ENCODE data around the gene SMCO2. TPM values are rescaled to one million over a fixed set of nuclear protein-coding genes. Genes with fewer than 3 reads are reported as not detected.

Gene SMCO2
- total and polyA plus RNA-seq, 4 donors = 0.40 to 2.2 (median 1.2) TPM

DNA sequence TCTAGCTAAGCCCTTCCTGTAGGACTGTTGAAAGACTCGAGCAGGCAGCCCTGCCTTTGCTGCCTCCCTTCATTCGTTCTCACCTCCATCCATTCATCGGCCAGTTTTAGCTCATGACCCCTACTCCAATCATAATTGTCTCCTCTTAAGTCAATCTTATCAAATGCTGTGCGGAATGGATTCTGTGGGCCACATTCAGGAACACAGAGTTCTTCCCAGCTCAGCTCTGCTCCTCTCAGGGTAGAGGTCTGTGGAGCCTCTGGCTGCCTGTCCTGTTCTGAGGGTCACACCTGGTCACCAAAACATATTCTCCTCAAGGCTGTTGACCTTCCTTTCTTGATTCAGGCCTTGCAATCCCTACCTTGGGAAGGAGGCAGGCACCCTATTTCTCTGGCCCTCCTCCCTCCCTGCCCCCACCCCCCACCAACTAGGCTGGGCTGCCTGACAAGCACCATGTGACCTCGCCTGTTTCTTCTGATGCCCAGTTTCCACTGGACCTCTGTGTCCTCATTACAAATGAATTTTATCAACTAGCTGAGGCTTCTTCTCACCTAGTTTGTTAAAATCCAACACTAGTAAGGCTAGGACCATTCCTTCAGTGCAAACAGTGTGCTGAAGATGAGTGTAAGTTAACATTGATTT lies 3.5 kb downstream of the SMCO2 start:
- Histone ChIP-seq H3K27me3 (ENCODE audit: control insufficient read depth, insufficient read depth, low read length) (no peaks in the 10 kb centered on the region), H3K4me3 (ENCODE audit: low read depth, low read length) (no peak overlapping the region), H3K9me3 (ENCODE audit: control insufficient read depth, insufficient read depth, low read length) (no peaks in the 10 kb centered on the region), H3K27ac (ENCODE audit: low read depth, low read length) (no peak overlapping the region), H3K4me1 (ENCODE audit: control insufficient read depth, insufficient read depth, low read length) (no peaks in the 10 kb centered on the region), H3K36me3 (ENCODE audit: control insufficient read depth, insufficient read depth, low read length) (no peaks in the 10 kb centered on the region)
- DNase-seq (ENCODE audit: low read depth in 4 of 6, low spot score in 6 of 6) = no peak
- WGBS (ENCODE audit: insufficient coverage) = 97% methylated on average over 4 of the region's 5 CpGs

DNA sequence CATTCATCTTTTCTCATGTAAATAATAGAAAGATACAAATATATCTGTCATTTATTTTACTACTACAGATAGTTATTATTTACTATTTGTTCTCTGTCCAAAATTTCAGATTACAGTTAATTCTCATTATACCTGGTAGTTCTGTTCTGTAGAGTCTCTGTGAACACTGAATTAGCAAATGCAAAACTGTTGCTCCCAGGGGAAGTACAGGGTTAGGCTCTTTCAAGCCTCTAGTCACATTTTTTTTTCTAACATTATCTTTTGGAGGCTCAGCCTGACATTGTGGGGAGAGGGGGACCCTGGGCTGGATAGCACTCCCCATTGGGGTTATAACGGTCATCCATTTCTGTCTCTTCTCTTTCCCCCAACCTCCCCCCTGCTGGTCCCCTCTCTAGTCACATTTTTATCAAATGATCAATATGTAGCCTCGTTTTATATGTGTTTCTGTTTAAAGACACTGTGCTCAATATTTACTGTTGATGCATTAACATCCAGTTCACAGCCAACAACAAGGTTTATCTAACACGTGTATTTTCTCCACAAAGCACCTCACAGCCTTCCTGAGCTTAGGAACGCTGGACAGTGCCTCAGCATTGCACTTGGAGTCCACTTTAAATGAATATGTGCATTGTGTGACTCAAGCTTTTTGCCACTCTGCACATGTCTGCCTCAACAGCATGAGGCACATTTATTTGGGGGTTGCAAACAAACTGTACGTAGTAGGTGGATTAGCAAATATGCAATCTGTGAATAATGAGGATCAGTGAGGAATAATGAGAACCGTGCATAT lies 4.7 kb downstream of the SMCO2 start:
- DNase-seq (ENCODE audit: low read depth in 4 of 6, low spot score in 6 of 6) = no peak
- no CpG with 5 or more reads among the region's 6 CpGs for WGBS (ENCODE audit: insufficient coverage)

GRCh38 chr12:27453421-27453820 lies 6.9 kb downstream of the SMCO2 start:
- no CpG with 5 or more reads among the region's 2 CpGs for WGBS (ENCODE audit: insufficient coverage)
- peak in 1 of 6 donors; percentile 26 for DNase-seq (ENCODE audit: low read depth in 4 of 6, low spot score in 6 of 6)
- H3K27me3 ChIP-seq (ENCODE audit: control insufficient read depth, insufficient read depth, low read length) = no peaks in the 10 kb centered on the region
- no peaks in the 10 kb centered on the region for H3K9me3 ChIP-seq (ENCODE audit: control insufficient read depth, insufficient read depth, low read length)
- no peak overlapping the region for H3K4me3 ChIP-seq (ENCODE audit: low read depth, low read length)
- no peak overlapping the region for H3K27ac ChIP-seq (ENCODE audit: low read depth, low read length)
- H3K4me1 ChIP-seq (ENCODE audit: control insufficient read depth, insufficient read depth, low read length) = no peaks in the 10 kb centered on the region
- no peaks in the 10 kb centered on the region for H3K36me3 ChIP-seq (ENCODE audit: control insufficient read depth, insufficient read depth, low read length)

More for the DNA sequence above, 4.7 kb downstream of the SMCO2 start:
- Histone ChIP-seq H3K9me3 (ENCODE audit: control insufficient read depth, insufficient read depth, low read length) (no peaks in the 10 kb centered on the region), H3K36me3 (ENCODE audit: control insufficient read depth, insufficient read depth, low read length) (no peaks in the 10 kb centered on the region), H3K4me1 (ENCODE audit: control insufficient read depth, insufficient read depth, low read length) (no peaks in the 10 kb centered on the region), H3K27me3 (ENCODE audit: control insufficient read depth, insufficient read depth, low read length) (no peaks in the 10 kb centered on the region), H3K4me3 (ENCODE audit: low read depth, low read length) (no peak overlapping the region), H3K27ac (ENCODE audit: low read depth, low read length) (no peak overlapping the region)

DNA sequence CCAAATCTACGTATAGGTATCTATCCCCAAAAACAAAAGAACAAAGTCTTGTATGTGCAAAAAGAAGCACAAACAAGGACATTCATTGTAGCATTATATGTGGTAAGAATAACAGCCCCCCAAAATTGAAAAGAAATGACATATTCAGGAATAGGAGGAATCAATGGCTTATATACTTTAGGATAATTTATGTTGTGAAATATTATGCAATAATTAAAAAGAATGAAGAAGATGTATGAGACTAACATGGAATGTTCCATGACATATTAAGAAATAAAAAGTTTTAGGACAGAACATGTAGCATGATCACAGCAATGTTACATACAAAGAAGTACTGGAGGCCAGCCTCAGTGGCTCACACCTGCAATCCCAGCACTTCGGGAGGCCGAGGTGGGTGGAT lies 9.1 kb downstream of the SMCO2 start:
- H3K4me1 ChIP-seq (ENCODE audit: control insufficient read depth, insufficient read depth, low read length) = no peaks in the 10 kb centered on the region
- no peak overlapping the region for H3K4me3 ChIP-seq (ENCODE audit: low read depth, low read length)
- 100% methylated on average over 2 of the region's 3 CpGs for WGBS (ENCODE audit: insufficient coverage)
- no peaks in the 10 kb centered on the region for H3K9me3 ChIP-seq (ENCODE audit: control insufficient read depth, insufficient read depth, low read length)
- H3K27me3 ChIP-seq (ENCODE audit: control insufficient read depth, insufficient read depth, low read length) = no peaks in the 10 kb centered on the region
- H3K27ac ChIP-seq (ENCODE audit: low read depth, low read length) = no peak overlapping the region
- H3K36me3 ChIP-seq (ENCODE audit: control insufficient read depth, insufficient read depth, low read length) = no peaks in the 10 kb centered on the region
- DNase-seq (ENCODE audit: low read depth in 4 of 6, low spot score in 6 of 6) = no peak

GRCh38 chr12:27456618-27457017 lies 10.1 kb downstream of the SMCO2 start:
- WGBS (ENCODE audit: insufficient coverage) = 100% methylated on average over 1 of the region's 3 CpGs

DNA sequence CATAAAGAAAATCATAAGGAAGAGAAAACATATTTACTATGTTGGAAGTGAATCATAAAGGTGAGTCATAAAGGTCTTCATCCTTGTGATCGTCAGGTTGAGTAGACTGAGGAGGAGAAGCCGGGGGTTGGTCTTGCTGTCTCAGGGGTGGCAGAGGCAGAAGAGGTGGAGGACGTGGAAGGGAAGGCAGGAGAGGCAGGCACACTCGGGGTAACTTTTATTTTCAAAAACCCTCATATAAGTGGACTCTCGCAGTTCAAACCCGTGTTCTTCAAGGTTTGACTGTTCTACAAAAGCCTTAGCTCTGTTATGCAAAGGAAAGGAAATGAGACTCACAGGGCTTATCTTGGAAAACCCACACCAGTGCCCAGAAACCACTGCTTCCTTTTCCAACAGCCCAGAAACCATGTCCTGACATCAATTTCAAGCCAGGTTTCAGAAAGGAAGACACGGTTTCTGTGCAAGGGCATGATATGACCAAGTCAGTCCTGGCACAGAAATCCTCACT lies 14.0 kb downstream of the SMCO2 start:
- H3K4me1 ChIP-seq (ENCODE audit: control insufficient read depth, insufficient read depth, low read length) = peaks cover 4% of the 10 kb centered on the region
- no peak for DNase-seq (ENCODE audit: low read depth in 4 of 6, low spot score in 6 of 6)
- no peaks in the 10 kb centered on the region for H3K9me3 ChIP-seq (ENCODE audit: control insufficient read depth, insufficient read depth, low read length)
- no peaks in the 10 kb centered on the region for H3K27me3 ChIP-seq (ENCODE audit: control insufficient read depth, insufficient read depth, low read length)
- 87% methylated on average over 5 of the region's 7 CpGs for WGBS (ENCODE audit: insufficient coverage)
- no peak overlapping the region for H3K4me3 ChIP-seq (ENCODE audit: low read depth, low read length)
- H3K27ac ChIP-seq (ENCODE audit: low read depth, low read length) = no peak overlapping the region
- H3K36me3 ChIP-seq (ENCODE audit: control insufficient read depth, insufficient read depth, low read length) = no peaks in the 10 kb centered on the region

More at GRCh38 chr12:27456618-27457017, 10.1 kb downstream of the SMCO2 start:
- Histone ChIP-seq H3K36me3 (ENCODE audit: control insufficient read depth, insufficient read depth, low read length) (no peaks in the 10 kb centered on the region), H3K27me3 (ENCODE audit: control insufficient read depth, insufficient read depth, low read length) (no peaks in the 10 kb centered on the region), H3K4me3 (ENCODE audit: low read depth, low read length) (no peak overlapping the region), H3K27ac (ENCODE audit: low read depth, low read length) (no peak overlapping the region), H3K4me1 (ENCODE audit: control insufficient read depth, insufficient read depth, low read length) (no peaks in the 10 kb centered on the region), H3K9me3 (ENCODE audit: control insufficient read depth, insufficient read depth, low read length) (no peaks in the 10 kb centered on the region)
- DNase-seq (ENCODE audit: low read depth in 4 of 6, low spot score in 6 of 6) = no peak

DNA sequence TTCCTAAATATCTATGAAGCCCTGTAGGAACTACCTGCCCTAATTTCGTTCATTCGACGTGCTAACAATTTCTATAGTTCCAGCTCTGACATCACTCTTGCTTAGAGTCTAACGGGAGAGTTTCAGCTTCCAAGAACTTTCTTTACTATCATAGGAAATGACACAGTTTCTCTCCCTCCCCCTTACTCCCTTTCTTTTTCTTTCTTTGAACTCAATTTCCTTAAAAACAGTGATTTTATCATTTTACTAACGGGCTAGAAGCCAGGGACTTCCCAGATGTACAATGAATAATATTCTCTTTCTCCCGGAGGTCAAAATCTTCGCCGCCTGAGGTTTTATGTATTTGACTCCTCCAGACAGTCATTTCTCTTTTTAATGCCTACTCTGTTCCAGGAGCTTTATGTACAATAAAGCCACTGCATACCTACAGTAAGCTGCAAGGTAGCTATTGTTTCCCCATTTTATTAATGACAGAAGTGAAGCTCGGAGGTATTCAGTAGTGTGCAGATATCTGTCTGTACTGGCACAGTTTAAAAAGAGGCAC lies 15.7 kb downstream of the SMCO2 start:
- Histone ChIP-seq H3K27ac (ENCODE audit: low read depth, low read length) (peak overlapping the region; percentile 57), H3K4me3 (ENCODE audit: low read depth, low read length) (no peak overlapping the region), H3K27me3 (ENCODE audit: control insufficient read depth, insufficient read depth, low read length) (no peaks in the 10 kb centered on the region), H3K9me3 (ENCODE audit: control insufficient read depth, insufficient read depth, low read length) (no peaks in the 10 kb centered on the region), H3K4me1 (ENCODE audit: control insufficient read depth, insufficient read depth, low read length) (peaks cover 4% of the 10 kb centered on the region), H3K36me3 (ENCODE audit: control insufficient read depth, insufficient read depth, low read length) (no peaks in the 10 kb centered on the region)
- 56% methylated on average over 5 of the region's 9 CpGs for WGBS (ENCODE audit: insufficient coverage)
- DNase-seq (ENCODE audit: low read depth in 4 of 6, low spot score in 6 of 6) = peak in 4 of 6 donors; percentile 2 to 51 (median 24)

DNA sequence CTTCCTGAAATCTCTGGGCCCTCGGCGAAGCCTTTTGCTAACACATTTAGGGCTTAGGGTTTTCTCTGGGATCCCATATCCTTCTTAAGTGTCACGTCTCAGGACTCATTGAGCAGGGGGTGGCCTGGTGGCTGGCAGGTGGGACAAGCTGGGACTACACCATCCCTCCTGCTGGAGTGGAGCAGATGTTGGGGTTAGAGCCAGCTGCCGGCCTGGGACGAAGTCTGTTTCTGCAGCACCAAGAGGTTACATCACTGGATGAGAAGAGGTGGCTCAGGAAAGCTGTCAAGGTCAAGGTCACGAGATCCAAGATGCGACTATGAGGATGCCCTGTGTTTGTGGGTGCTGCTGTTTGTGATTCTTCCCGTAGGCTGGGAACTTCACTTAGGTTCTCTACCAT lies 16.3 kb downstream of the SMCO2 start:
- Histone ChIP-seq H3K27ac (ENCODE audit: low read depth, low read length) (no peak overlapping the region), H3K9me3 (ENCODE audit: control insufficient read depth, insufficient read depth, low read length) (no peaks in the 10 kb centered on the region), H3K36me3 (ENCODE audit: control insufficient read depth, insufficient read depth, low read length) (no peaks in the 10 kb centered on the region), H3K27me3 (ENCODE audit: control insufficient read depth, insufficient read depth, low read length) (no peaks in the 10 kb centered on the region), H3K4me3 (ENCODE audit: low read depth, low read length) (no peak overlapping the region), H3K4me1 (ENCODE audit: control insufficient read depth, insufficient read depth, low read length) (peaks cover 4% of the 10 kb centered on the region)
- WGBS (ENCODE audit: insufficient coverage) = 79% methylated on average over 3 of the region's 8 CpGs
- no peak for DNase-seq (ENCODE audit: low read depth in 4 of 6, low spot score in 6 of 6)

GRCh38 chr12:27463511-27464219 lies 17.1 kb downstream of the SMCO2 start:
- Histone ChIP-seq H3K27ac (ENCODE audit: low read depth, low read length) (no peak overlapping the region), H3K27me3 (ENCODE audit: control insufficient read depth, insufficient read depth, low read length) (no peaks in the 10 kb centered on the region), H3K4me3 (ENCODE audit: low read depth, low read length) (no peak overlapping the region), H3K36me3 (ENCODE audit: control insufficient read depth, insufficient read depth, low read length) (no peaks in the 10 kb centered on the region), H3K9me3 (ENCODE audit: control insufficient read depth, insufficient read depth, low read length) (no peaks in the 10 kb centered on the region), H3K4me1 (ENCODE audit: control insufficient read depth, insufficient read depth, low read length) (peaks cover 4% of the 10 kb centered on the region)
- DNase-seq (ENCODE audit: low read depth in 4 of 6, low spot score in 6 of 6) = peak in 2 of 6 donors; percentile 4 to 32
- WGBS (ENCODE audit: insufficient coverage) = 78% methylated on average over 4 of the region's 11 CpGs

Data from spinal cord (tissue), 10 donors.